Hepatocyte (in vitro differentiated cells): Measurements from ENCODE around the gene PLEKHG4. TPM values are rescaled to one million over a fixed set of nuclear protein-coding genes. Genes with fewer than 3 reads are reported as not detected.

Source experiments
- DNase-seq: peaks from one replicate; pipeline ENCODE4 v3.0.0-alpha.2; 2016; ENCODE audit warnings: low spot score
- H2AFZ ChIP-seq: fragments of 200-600 bp; sonication (generic); 2 replicates; pipeline ENCODE4 v1.6.0; 2016; ENCODE audit warnings: antibody characterized with exemption, mild to moderate bottlenecking
- H3K27ac ChIP-seq: fragments of 200-600 bp; sonication (generic); 2 replicates; pipeline ENCODE4 v1.5.1; 2016; ENCODE audit warnings: mild to moderate bottlenecking
- H3K27me3 ChIP-seq: fragments of 200-600 bp; sonication (generic); 2 replicates; pipeline ENCODE4 v1.6.1; 2016
- H3K36me3 ChIP-seq: fragments of 200-600 bp; sonication (generic); replicated peaks from 2 replicates; pipeline ENCODE4 v1.5.1; 2016; ENCODE audit warnings: low read depth; ENCODE audit not compliant: insufficient read depth
- H3K4me1 ChIP-seq: fragments of 200-600 bp; sonication (generic); 2 replicates; pipeline ENCODE4 v1.5.1; 2016; ENCODE audit warnings: mild to moderate bottlenecking, moderate library complexity; ENCODE audit not compliant: insufficient read depth
- H3K4me2 ChIP-seq: fragments of 200-600 bp; sonication (generic); 2 replicates; pipeline ENCODE4 v1.6.0; 2016
- H3K4me3 ChIP-seq: fragments of 200-600 bp; sonication (generic); 2 replicates; pipeline ENCODE4 v1.5.1; 2016; ENCODE audit warnings: mild to moderate bottlenecking
- H3K79me2 ChIP-seq: fragments of 200-600 bp; sonication (generic); 2 replicates; pipeline ENCODE4 v1.6.0; 2017; ENCODE audit warnings: mild to moderate bottlenecking
- H3K9me2 ChIP-seq: fragments of 200-600 bp; sonication (generic); replicated peaks from 2 replicates; pipeline ENCODE4 v1.6.0; 2017; ENCODE audit warnings: mild to moderate bottlenecking; ENCODE audit not compliant: insufficient read depth
- H3K9me3 ChIP-seq: fragments of 200-600 bp; sonication (generic); 2 replicates; pipeline ENCODE4 v1.5.1; 2016; ENCODE audit warnings: low read depth, mild to moderate bottlenecking
- H4K20me1 ChIP-seq: fragments of 200-600 bp; sonication (generic); 2 replicates; pipeline ENCODE4 v1.6.0; 2016; ENCODE audit warnings: mild to moderate bottlenecking; ENCODE audit not compliant: insufficient read depth, poor library complexity, severe bottlenecking
- CTCF ChIP-seq: fragments of 200-600 bp; sonication (generic); IDR thresholded peaks from 2 replicates; pipeline ENCODE4 v1.5.1; 2016; ENCODE audit warnings: antibody characterized with exemption, mild to moderate bottlenecking; ENCODE audit not compliant: poor library complexity
- EZH2 ChIP-seq: fragments of 200-600 bp; sonication (generic); IDR thresholded peaks from 2 replicates; pipeline ENCODE4 v1.6.1; 2016; ENCODE audit warnings: antibody characterized with exemption, mild to moderate bottlenecking, borderline replicate concordance
- EZH2phosphoT487 ChIP-seq: fragments of 200-600 bp; sonication (generic); IDR thresholded peaks from one replicate; pipeline ENCODE4 v1.6.1; 2018; ENCODE audit warnings: antibody characterized with exemption, mild to moderate bottlenecking, low read depth, moderate library complexity; ENCODE audit not compliant: unreplicated experiment, severe bottlenecking
- WGBS: methylation state at CpG from one replicate; pipeline ENCODE4 v1.1.6; 2016; ENCODE audit warnings: low lambda C conversion rate; ENCODE audit errors: missing lambda C conversion rate; 5-methylcytosine and 5-hydroxymethylcytosine counted together
- polyA plus RNA-seq: library from polyadenylated mRNA; unstranded; fragments of >200 nt; fragmentation: Nextera tagmentation; extraction: Ambion mirVana; gene quantifications from 2 replicates; pipeline ENCODE4 v1.2.1, GENCODE V29; 2016
- total RNA-seq: library from RNA; depleted of rRNA; stranded (reverse); fragments of >200 nt; gene quantifications from 2 replicates; pipeline ENCODE4 v1.2.3, GENCODE V29; 2014

Gene PLEKHG4
- total and polyA plus RNA-seq, 2 experiments from 2014 or later = 3.0 to 3.6 TPM

GRCh38 chr16:67294171-67294757 lies 14.9 kb downstream of the PLEKHG4 start:
- H3K27me3 ChIP-seq = no peaks in the 10 kb centered on the region
- TF ChIP-seq CTCF = no peak
- TF ChIP-seq EZH2 = no peak
- TF ChIP-seq EZH2phosphoT487 = no peak
- H3K36me3 ChIP-seq = no peaks in the 10 kb centered on the region
- no peaks in the 10 kb centered on the region for H3K9me3 ChIP-seq
- no peaks in the 10 kb centered on the region for H3K9me2 ChIP-seq
- DNase-seq = no peak
- no peak overlapping the region for H3K4me2 ChIP-seq
- H3K4me3 ChIP-seq = no peak overlapping the region
- no peaks in the 10 kb centered on the region for H4K20me1 ChIP-seq
- peak overlapping the region; percentile 49 for H3K27ac ChIP-seq
- no peak overlapping the region for H2AFZ ChIP-seq
- peaks cover 8% of the 10 kb centered on the region for H3K4me1 ChIP-seq
- H3K79me2 ChIP-seq = no peaks in the 10 kb centered on the region
- 82% methylated on average over 4 of the region's 4 CpGs for WGBS

GRCh38 chr16:67294938-67295361 lies 15.6 kb downstream of the PLEKHG4 start:
- Histone ChIP-seq H3K4me1 (peaks cover 8% of the 10 kb centered on the region), H3K27ac (peak overlapping the region; percentile 49), H3K9me2 (no peaks in the 10 kb centered on the region), H4K20me1 (no peaks in the 10 kb centered on the region), H3K4me3 (no peak overlapping the region), H2AFZ (no peak overlapping the region), H3K4me2 (no peak overlapping the region), H3K27me3 (no peaks in the 10 kb centered on the region), H3K9me3 (no peaks in the 10 kb centered on the region), H3K79me2 (no peaks in the 10 kb centered on the region), H3K36me3 (no peaks in the 10 kb centered on the region)
- 54% methylated on average over 7 of the region's 7 CpGs for WGBS
- TF ChIP-seq EZH2 = no peak
- no peak for TF ChIP-seq EZH2phosphoT487
- no peak for TF ChIP-seq CTCF
- no peak for DNase-seq

GRCh38 chr16:67296420-67296819 lies 17.1 kb downstream of the PLEKHG4 start:
- H2AFZ ChIP-seq = no peak overlapping the region
- no peaks in the 10 kb centered on the region for H3K36me3 ChIP-seq
- TF ChIP-seq EZH2 (no peak), EZH2phosphoT487 (no peak), CTCF (no peak)
- H3K9me2 ChIP-seq = no peaks in the 10 kb centered on the region
- peaks cover 8% of the 10 kb centered on the region for H3K4me1 ChIP-seq
- H3K9me3 ChIP-seq = no peaks in the 10 kb centered on the region
- no peak for DNase-seq
- H3K27ac ChIP-seq = no peak overlapping the region
- H4K20me1 ChIP-seq = no peaks in the 10 kb centered on the region
- no peak overlapping the region for H3K4me3 ChIP-seq
- H3K79me2 ChIP-seq = no peaks in the 10 kb centered on the region
- 43% methylated on average over 3 of the region's 3 CpGs for WGBS
- no peaks in the 10 kb centered on the region for H3K27me3 ChIP-seq
- H3K4me2 ChIP-seq = no peak overlapping the region

- Histone ChIP-seq H3K4me1 (peaks cover 8% of the 10 kb centered on the region), H3K4me2 (no peak overlapping the region), H3K36me3 (no peaks in the 10 kb centered on the region), H3K27me3 (no peaks in the 10 kb centered on the region), H3K4me3 (no peak overlapping the region), H3K9me3 (no peaks in the 10 kb centered on the region), H3K27ac (no peak overlapping the region), H2AFZ (no peak overlapping the region), H3K79me2 (no peaks in the 10 kb centered on the region), H3K9me2 (no peaks in the 10 kb centered on the region), H4K20me1 (no peaks in the 10 kb centered on the region)
- 93% methylated on average over 9 of the region's 9 CpGs for WGBS
- no peak for DNase-seq
- TF ChIP-seq CTCF = no peak
Observed at GRCh38 chr16:67298277-67298676, 18.9 kb downstream of the PLEKHG4 start.
